A172 (cell line): ENCODE results near the gene HOXC10. TPM values are rescaled to one million over a fixed set of nuclear protein-coding genes. Genes with fewer than 3 reads are reported as not detected.

Experiments used
- total RNA-seq: library from RNA; depleted of rRNA; stranded (reverse); fragments of >200 nt; shearing (Covaris generic); gene quantifications from 2 replicates; pipeline ENCODE4 v1.2.3, GENCODE V29; 2014; rRNA removed

The HOXC10 gene
- total RNA-seq, 1 experiment from 2014 or later: 4.4 TPM

Other genes starting within 250 kb of the HOXC10 start
- not detected in 2 replicates for gene CISTR, start 233.2 kb upstream of the HOXC10 start, total RNA-seq
- 7.5 and 8.9 TPM in 2 replicates for gene HOXC13, start 46.3 kb upstream of the HOXC10 start, total RNA-seq
- not detected in 2 replicates for gene HOXC12, start 30.2 kb upstream of the HOXC10 start, total RNA-seq
- 1.0 and 2.3 TPM in 2 replicates for gene HOXC11, start 12.0 kb upstream of the HOXC10 start, total RNA-seq
- 8.4 and 9.8 TPM in 2 replicates for gene HOTAIR, start 10.2 kb upstream of the HOXC10 start, total RNA-seq
- gene HOXC9, start 15.0 kb downstream of the HOXC10 start, total RNA-seq: 6.3 and 11.0 TPM in 2 replicates
- not detected in 2 replicates for gene HOXC8, start 23.8 kb downstream of the HOXC10 start, total RNA-seq
- gene HOXC6, start 43.3 kb downstream of the HOXC10 start, total RNA-seq: 0.31 and 2.5 TPM in 2 replicates
- gene HOXC5, start 47.9 kb downstream of the HOXC10 start, total RNA-seq: 0.57 TPM in 1 of 2 replicates, not detected in the other
- gene HOXC4, start 68.7 kb downstream of the HOXC10 start, total RNA-seq: not detected in 2 replicates
- gene SMUG1, start 203.8 kb downstream of the HOXC10 start, total RNA-seq: 27.2 and 37.8 TPM in 2 replicates